SU-DHL-6 (cell line): Measurements from ENCODE around the gene MAB21L4.

Experiments used
- CTCF ChIP-seq: fragments of 200-600 bp; sonication (generic); IDR thresholded peaks from one replicate; pipeline ENCODE4 v1.5.1; 2017; ENCODE audit warnings: antibody characterized with exemption, mild to moderate bottlenecking, low read length, moderate library complexity; ENCODE audit not compliant: insufficient read depth, poor library complexity, severe bottlenecking
- EZH2phosphoT487 ChIP-seq: fragments of 200-600 bp; sonication (generic), shearing (Covaris generic); conservative IDR thresholded peaks from 2 replicates; pipeline ENCODE4 v1.6.1; 2018; ENCODE audit warnings: mild to moderate bottlenecking, antibody characterized with exemption, low read length, moderate library complexity, mixed read lengths

- TF ChIP-seq CTCF (no peak), EZH2phosphoT487 (no peak)
These were observed 30.6 kb downstream of the MAB21L4 start for GRCh38 chr2:240865391-240865790.
